Measurements from ENCODE around the gene TGFB2. TPM values are rescaled to one million over a fixed set of nuclear protein-coding genes. Genes with fewer than 3 reads are reported as not detected.

TGFB2 gene
- total RNA-seq, 1 donor = 36.3 TPM

GRCh38 chr1:218492874-218493273, 147.7 kb downstream of the TGFB2 start:
- DNase-seq (ENCODE audit: low read depth) = no peak
- no peak for TF ChIP-seq CTCF (IDR thresholded peaks at IDR 0.05; ENCODE audit: insufficient read depth, low read depth, low read length)
- no peak overlapping the region for H3K4me3 ChIP-seq (ENCODE audit: low read depth, low read length)

- no peak overlapping the region for H3K4me3 ChIP-seq (ENCODE audit: low read depth, low read length)
- no peak for TF ChIP-seq CTCF (IDR thresholded peaks at IDR 0.05; ENCODE audit: insufficient read depth, low read depth, low read length)
- DNase-seq (ENCODE audit: low read depth) = no peak
These were observed 148.8 kb downstream of the TGFB2 start for GRCh38 chr1:218493986-218494385.

Small RNA genes within 50 kb of the gene (small RNA-seq; reads per million reads assigned to genes)
- gene AC096638.1 = not detected

Other genes starting within 250 kb of the TGFB2 start
- 7.8 and 10.6 TPM in 2 replicates for gene RRP15, start 60.0 kb upstream of the TGFB2 start, total RNA-seq

Data from fibroblast of villous mesenchyme (primary cell).